H9 (cell line): ENCODE measurements around the gene ASCC1. TPM values are rescaled to one million over a fixed set of nuclear protein-coding genes. Genes with fewer than 3 reads are reported as not detected.

Source experiments
- DNase-seq: peaks from one replicate; pipeline ENCODE4 v3.0.0-alpha.2; 2017
- H2AFZ ChIP-seq: one replicate; pipeline ENCODE4 v1.6.1; 2013; ENCODE audit warnings: mild to moderate bottlenecking, low read length, control low read depth, moderate library complexity
- H2AK5ac ChIP-seq: 2 replicates; pipeline ENCODE4 v1.6.1; 2013; ENCODE audit warnings: low read length, control low read depth, mixed read lengths; ENCODE audit not compliant: insufficient read length
- H2BK120ac ChIP-seq: one replicate; pipeline ENCODE4 v1.6.1; 2013; ENCODE audit warnings: low read depth, mild to moderate bottlenecking, low read length, control low read depth, inconsistent platforms; ENCODE audit not compliant: poor library complexity, severe bottlenecking
- H2BK12ac ChIP-seq: 2 replicates; pipeline ENCODE4 v1.6.1; 2013; ENCODE audit warnings: low read length, control low read depth, mixed read lengths, low read depth; ENCODE audit not compliant: insufficient read length
- H2BK15ac ChIP-seq: 2 replicates; pipeline ENCODE4 v1.6.1; 2013; ENCODE audit warnings: low read depth, low read length, control low read depth
- H2BK20ac ChIP-seq: one replicate; pipeline ENCODE4 v1.6.1; 2013; ENCODE audit warnings: low read depth, mild to moderate bottlenecking, low read length, control low read depth, inconsistent platforms; ENCODE audit not compliant: poor library complexity, severe bottlenecking
- H2BK5ac ChIP-seq: 2 replicates; pipeline ENCODE4 v1.6.1; 2013; ENCODE audit warnings: low read length, control low read depth, mixed read lengths; ENCODE audit not compliant: insufficient read length
- H3K14ac ChIP-seq: 2 replicates; pipeline ENCODE4 v1.6.1; 2013; ENCODE audit warnings: low read length, control low read depth; ENCODE audit not compliant: insufficient read depth
- H3K18ac ChIP-seq: 2 replicates; pipeline ENCODE4 v1.6.1; 2013; ENCODE audit warnings: low read depth, mild to moderate bottlenecking, mixed read lengths, low read length, control low read depth; ENCODE audit not compliant: insufficient read length
- H3K23ac ChIP-seq: 2 replicates; pipeline ENCODE4 v1.6.1; 2013; ENCODE audit warnings: low read length, control low read depth, mixed read lengths, low read depth; ENCODE audit not compliant: insufficient read length
- H3K23me2 ChIP-seq: 2 replicates; pipeline ENCODE4 v1.6.1; 2013; ENCODE audit warnings: low read depth, mild to moderate bottlenecking, mixed read lengths, low read length, control low read depth; ENCODE audit not compliant: insufficient read length, poor library complexity, severe bottlenecking
- H3K27ac ChIP-seq: 2 replicates; pipeline ENCODE4 v1.5.1; 2013; ENCODE audit warnings: low read length, control low read depth, mixed read lengths, low read depth; ENCODE audit not compliant: insufficient read length
- H3K27me3 ChIP-seq: 2 replicates; pipeline ENCODE4 v1.6.1; 2013; ENCODE audit warnings: low read length, control low read depth, inconsistent platforms; ENCODE audit not compliant: insufficient read depth
- H3K4ac ChIP-seq: 2 replicates; pipeline ENCODE4 v1.6.1; 2013; ENCODE audit warnings: low read depth, mild to moderate bottlenecking, control low read depth, inconsistent platforms, low read length, moderate library complexity
- H3K4me1 ChIP-seq: 2 replicates; pipeline ENCODE4 v1.6.1; 2013; ENCODE audit warnings: low read length, control low read depth, inconsistent platforms; ENCODE audit not compliant: insufficient read depth
- H3K4me2 ChIP-seq: 2 replicates; pipeline ENCODE4 v1.6.1; 2013; ENCODE audit warnings: low read length, control low read depth, mixed read lengths; ENCODE audit not compliant: insufficient read length, insufficient read depth
- H3K56ac ChIP-seq: 2 replicates; pipeline ENCODE4 v1.6.1; 2013; ENCODE audit warnings: low read depth, mild to moderate bottlenecking, mixed read lengths, low read length, control low read depth; ENCODE audit not compliant: insufficient read length
- H3K79me1 ChIP-seq: 2 replicates; pipeline ENCODE4 v1.6.1; 2013; ENCODE audit warnings: low read depth, mild to moderate bottlenecking, moderate library complexity, low read length, control low read depth, inconsistent platforms; ENCODE audit not compliant: insufficient read depth, poor library complexity, severe bottlenecking
- H3K79me2 ChIP-seq: 2 replicates; pipeline ENCODE4 v1.6.1; 2013; ENCODE audit warnings: low read length, control low read depth, inconsistent platforms; ENCODE audit not compliant: insufficient read depth
- H3K9ac ChIP-seq: 2 replicates; pipeline ENCODE4 v1.6.1; 2013; ENCODE audit warnings: low read length, control low read depth, mixed read lengths; ENCODE audit not compliant: insufficient read length; ENCODE audit errors: extremely low read depth
- H3K9me3 ChIP-seq: one replicate; pipeline ENCODE4 v1.6.1; 2013; ENCODE audit warnings: low read depth, low read length, inconsistent platforms; ENCODE audit not compliant: control insufficient read depth
- H3T11ph ChIP-seq: one replicate; pipeline ENCODE4 v1.6.1; 2013; ENCODE audit warnings: mild to moderate bottlenecking, low read length, control low read depth, inconsistent platforms
- H4K20me1 ChIP-seq: one replicate; pipeline ENCODE4 v1.6.1; 2013; ENCODE audit not compliant: control insufficient read depth, insufficient read length, insufficient read depth
- H4K5ac ChIP-seq: 2 replicates; pipeline ENCODE4 v1.6.1; 2013; ENCODE audit warnings: low read depth, mild to moderate bottlenecking, mixed read lengths, low read length, control low read depth; ENCODE audit not compliant: insufficient read length
- H4K8ac ChIP-seq: replicated peaks from 2 replicates; pipeline ENCODE4 v1.6.1; 2013; ENCODE audit warnings: low read length, control low read depth, mixed read lengths, low read depth; ENCODE audit not compliant: insufficient read length
- H4K91ac ChIP-seq: 2 replicates; pipeline ENCODE4 v1.6.1; 2013; ENCODE audit warnings: low read depth, mild to moderate bottlenecking, moderate library complexity, mixed read lengths, low read length, control low read depth; ENCODE audit not compliant: insufficient read length
- H3K27ac Mint-ChIP-seq, 3 experiments: 2 replicates in 2 of 3; 3 replicates in 1 of 3; pipeline ENCODE4 v1.8.0; 2020 to 2021; ENCODE audit warnings: mixed read lengths in 3 of 3, mild to moderate bottlenecking in 1 of 3, moderate library complexity in 1 of 3
- H3K27me3 Mint-ChIP-seq: 2 replicates; pipeline ENCODE4 v1.8.0; 2021; ENCODE audit warnings: low read depth, mild to moderate bottlenecking, moderate library complexity, mixed read lengths
- H3K36me3 Mint-ChIP-seq, 3 experiments: 2 replicates in 2 of 3; 3 replicates in 1 of 3; pipeline ENCODE4 v1.8.0; 2020 to 2021; ENCODE audit warnings: low read depth in 3 of 3, mixed read lengths in 3 of 3; ENCODE audit not compliant: insufficient read depth in 1 of 3
- H3K4me1 Mint-ChIP-seq, 2 experiments: 2 replicates each; pipeline ENCODE4 v1.8.0; 2020; ENCODE audit warnings: mixed read lengths in 2 of 2
- H3K4me3 Mint-ChIP-seq, 2 experiments: 2 replicates in 1 of 2; 3 replicates in 1 of 2; pipeline ENCODE4 v1.8.0; 2020 to 2021; ENCODE audit warnings: mild to moderate bottlenecking in 2 of 2, mixed read lengths in 2 of 2, moderate library complexity in 1 of 2
- H3K9me3 Mint-ChIP-seq, 2 experiments: 2 replicates in 1 of 2; 3 replicates in 1 of 2; pipeline ENCODE4 v1.8.0; 2020; ENCODE audit warnings: mild to moderate bottlenecking in 2 of 2, mixed read lengths in 2 of 2, moderate library complexity in 1 of 2
- WGBS: extraction: QIAGEN DNeasy Blood & Tissue Kit; methylation state at CpG from one replicate; pipeline ENCODE4 v1.1.7; 2013; ENCODE audit warnings: missing lambda C conversion rate, low lambda C conversion rate, mixed read lengths; ENCODE audit not compliant: insufficient read length; ENCODE audit errors: extremely low coverage; 5-methylcytosine and 5-hydroxymethylcytosine counted together
- total RNA-seq: library from RNA; stranded (reverse); gene quantifications from 2 replicates; pipeline ENCODE4 v1.2.1, GENCODE V29; 2021
- TF ChIP-seq, protein P1 (sequence below): fragments of 200-600 bp; sonication (generic); conservative IDR thresholded peaks from 3 replicates; pipeline ENCODE4 v1.8.0; 2021; ENCODE audit warnings: antibody characterized with exemption, mild to moderate bottlenecking

ASCC1 gene
- total RNA-seq, 1 experiment from 2014 or later, result 41.2 TPM

GRCh38 chr10:72088889-72089575 is 127.0 kb downstream of the ASCC1 start:
- H3K4ac ChIP-seq, result no peak overlapping the region
- no peak overlapping the region for H3K23ac ChIP-seq
- no peak overlapping the region for H4K91ac ChIP-seq
- peaks cover 19% of the 10 kb centered on the region; the same call in 1 of the 2 replicates for H3K27me3 ChIP-seq
- no peak overlapping the region for H3K56ac ChIP-seq
- no peak overlapping the region for H2AK5ac ChIP-seq
- H4K5ac ChIP-seq, result no peak overlapping the region
- H3K79me2 ChIP-seq, result no peaks in the 10 kb centered on the region
- no peaks in the 10 kb centered on the region for H3K9me3 ChIP-seq
- H4K8ac ChIP-seq, result no peak overlapping the region
- no peak overlapping the region for H2AFZ ChIP-seq
- H2BK15ac ChIP-seq, result no peak overlapping the region
- H3K18ac ChIP-seq, result no peak overlapping the region
- H3T11ph ChIP-seq, result no peak overlapping the region
- no peaks in the 10 kb centered on the region for H4K20me1 ChIP-seq
- no peak overlapping the region for H3K27ac ChIP-seq
- no peaks in the 10 kb centered on the region; a peak in 1 of 7 replicates for H3K36me3 Mint-ChIP-seq
- no CpG with 5 or more reads among the region's 14 CpGs for WGBS
- TF ChIP-seq, protein P1, sequence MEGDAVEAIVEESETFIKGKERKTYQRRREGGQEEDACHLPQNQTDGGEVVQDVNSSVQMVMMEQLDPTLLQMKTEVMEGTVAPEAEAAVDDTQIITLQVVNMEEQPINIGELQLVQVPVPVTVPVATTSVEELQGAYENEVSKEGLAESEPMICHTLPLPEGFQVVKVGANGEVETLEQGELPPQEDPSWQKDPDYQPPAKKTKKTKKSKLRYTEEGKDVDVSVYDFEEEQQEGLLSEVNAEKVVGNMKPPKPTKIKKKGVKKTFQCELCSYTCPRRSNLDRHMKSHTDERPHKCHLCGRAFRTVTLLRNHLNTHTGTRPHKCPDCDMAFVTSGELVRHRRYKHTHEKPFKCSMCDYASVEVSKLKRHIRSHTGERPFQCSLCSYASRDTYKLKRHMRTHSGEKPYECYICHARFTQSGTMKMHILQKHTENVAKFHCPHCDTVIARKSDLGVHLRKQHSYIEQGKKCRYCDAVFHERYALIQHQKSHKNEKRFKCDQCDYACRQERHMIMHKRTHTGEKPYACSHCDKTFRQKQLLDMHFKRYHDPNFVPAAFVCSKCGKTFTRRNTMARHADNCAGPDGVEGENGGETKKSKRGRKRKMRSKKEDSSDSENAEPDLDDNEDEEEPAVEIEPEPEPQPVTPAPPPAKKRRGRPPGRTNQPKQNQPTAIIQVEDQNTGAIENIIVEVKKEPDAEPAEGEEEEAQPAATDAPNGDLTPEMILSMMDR, result no peak
- no peaks in the 10 kb centered on the region for H3K79me1 ChIP-seq
- H2BK120ac ChIP-seq, result no peak overlapping the region
- no peak overlapping the region for H2BK5ac ChIP-seq
- H3K4me3 Mint-ChIP-seq, result peak overlapping the region; percentile 71 to 88; a peak in 4 of 5 replicates
- H3K23me2 ChIP-seq, result peaks cover 20% of the 10 kb centered on the region
- H2BK20ac ChIP-seq, result no peak overlapping the region
- H3K4me1 Mint-ChIP-seq, result peaks cover 22 to 26% of the 10 kb centered on the region in 2 experiments
- H3K4me1 ChIP-seq, result no peaks in the 10 kb centered on the region
- peaks cover 0 to 2% of the 10 kb centered on the region in 2 experiments; a peak in 3 of 5 replicates for H3K9me3 Mint-ChIP-seq
- no peak overlapping the region for H3K27ac Mint-ChIP-seq
- peak; percentile 57 for DNase-seq
- peak overlapping the region; percentile 93 for H3K4me2 ChIP-seq
- no peak overlapping the region for H2BK12ac ChIP-seq
- H3K9ac ChIP-seq, result no peak overlapping the region
- H3K27me3 Mint-ChIP-seq, result peaks cover 56% of the 10 kb centered on the region
- H3K14ac ChIP-seq, result no peak overlapping the region
